ENCODE data around the gene PAK3. TPM values are rescaled to one million over a fixed set of nuclear protein-coding genes. Genes with fewer than 3 reads are reported as not detected.

The PAK3 gene
- total RNA-seq, 2 donors from 2014 or later: 11.4 to 13.8 TPM

DNA sequence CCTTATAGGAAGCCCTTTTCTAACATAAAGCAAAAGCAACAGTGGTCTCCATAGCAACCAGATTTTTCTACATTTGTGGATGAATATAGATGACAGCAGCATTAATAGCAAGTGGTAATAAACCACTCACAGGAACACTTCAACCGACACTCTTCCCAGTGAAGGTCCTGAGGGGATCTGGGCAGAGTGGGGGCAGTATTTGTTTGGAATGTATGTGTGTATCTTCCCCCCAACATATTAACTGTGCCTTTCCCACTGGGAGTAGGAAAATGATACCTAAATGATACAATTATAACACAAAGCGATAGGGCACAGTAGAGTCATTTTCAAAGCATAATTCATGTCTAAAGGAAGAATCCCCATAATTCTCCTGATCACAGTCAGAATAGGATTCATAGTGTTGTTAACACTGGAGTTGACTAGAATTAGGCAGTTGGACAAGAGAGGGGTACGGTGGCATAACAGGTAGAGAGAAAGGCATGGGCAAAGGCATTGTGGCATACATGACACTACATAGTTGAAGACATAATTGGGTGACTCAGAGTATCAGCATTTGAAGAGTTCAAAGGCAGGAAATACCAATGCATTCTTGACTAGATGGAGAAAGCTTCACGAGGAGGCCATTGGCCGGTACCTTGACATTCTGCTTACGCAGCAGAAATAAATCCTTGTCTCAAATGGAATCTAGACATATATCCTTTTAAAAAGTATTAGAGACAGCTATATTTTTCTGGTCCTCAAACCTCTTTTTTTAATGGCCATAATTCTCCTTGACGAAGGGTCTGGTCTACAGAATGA lies 159.1 kb downstream of the PAK3 start:
- DNase-seq (ENCODE audit: low spot score): no peak
- intact Hi-C loops (cut with DNase I): no loop called here

DNA sequence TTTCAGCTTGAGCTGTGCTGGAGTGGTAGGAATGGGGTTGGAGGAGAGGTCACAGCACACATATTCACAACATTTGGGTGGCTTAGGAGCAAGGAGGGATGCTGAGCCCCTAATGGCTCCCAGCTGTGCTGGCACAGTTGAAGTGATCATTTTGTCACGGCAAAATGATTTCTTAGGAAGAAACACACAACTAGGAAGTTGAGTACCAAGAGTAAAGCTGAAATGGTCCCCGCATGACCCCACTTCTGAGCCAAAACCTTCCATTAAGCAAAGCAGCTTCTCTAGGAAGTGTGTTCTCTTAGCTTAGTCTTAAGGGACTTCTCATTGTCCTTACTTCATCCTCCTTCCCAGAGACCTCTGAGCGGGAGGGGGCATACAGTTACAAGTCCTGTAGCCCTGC lies 161.7 kb downstream of the PAK3 start:
- intact Hi-C loops (cut with DNase I): no loop called here
- DNase-seq (ENCODE audit: low spot score): no peak

DNA sequence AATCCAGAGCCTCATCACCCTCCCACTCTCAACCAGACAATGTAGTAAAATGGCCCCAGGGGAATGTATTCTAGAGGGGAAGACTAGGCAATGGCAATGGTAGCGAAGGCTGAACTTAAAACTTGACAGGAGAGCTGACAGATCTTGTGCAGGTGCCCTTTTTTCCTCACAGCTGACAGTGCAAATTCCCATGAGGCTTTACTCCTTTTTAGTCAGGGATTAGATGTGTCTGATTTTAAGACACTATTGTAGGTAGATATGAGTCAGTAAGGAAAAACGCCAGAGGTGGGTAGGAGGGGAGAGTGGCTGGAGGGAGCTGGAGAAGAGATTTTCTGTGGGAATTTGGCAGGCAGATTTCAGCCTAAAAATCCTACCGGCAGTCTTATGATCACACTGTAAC lies 163.6 kb downstream of the PAK3 start:
- intact Hi-C loops (cut with DNase I): no loop called here
- no peak for DNase-seq (ENCODE audit: low spot score)

DNA sequence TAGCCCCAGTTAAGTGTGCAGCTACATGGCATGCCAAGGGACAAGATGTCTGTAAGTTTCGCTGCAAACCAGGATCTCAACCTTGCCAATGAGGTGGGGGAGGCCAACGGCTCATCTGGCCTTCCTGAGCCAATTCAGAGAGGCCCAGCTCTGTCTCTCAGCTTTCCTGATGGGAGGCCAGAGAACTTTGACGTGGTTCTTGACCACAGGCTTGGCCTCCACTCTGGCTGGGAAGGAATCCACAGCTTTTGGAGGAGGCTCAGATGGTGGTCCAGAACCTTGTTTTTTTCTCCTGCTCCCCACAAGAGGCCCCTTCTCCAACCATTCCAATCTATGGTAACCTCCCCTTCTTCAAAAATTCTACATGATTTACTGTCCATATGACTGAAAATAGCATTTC lies 164.5 kb downstream of the PAK3 start:
- intact Hi-C loops (cut with DNase I): no loop called here
- no peak for DNase-seq (ENCODE audit: low spot score)

DNA sequence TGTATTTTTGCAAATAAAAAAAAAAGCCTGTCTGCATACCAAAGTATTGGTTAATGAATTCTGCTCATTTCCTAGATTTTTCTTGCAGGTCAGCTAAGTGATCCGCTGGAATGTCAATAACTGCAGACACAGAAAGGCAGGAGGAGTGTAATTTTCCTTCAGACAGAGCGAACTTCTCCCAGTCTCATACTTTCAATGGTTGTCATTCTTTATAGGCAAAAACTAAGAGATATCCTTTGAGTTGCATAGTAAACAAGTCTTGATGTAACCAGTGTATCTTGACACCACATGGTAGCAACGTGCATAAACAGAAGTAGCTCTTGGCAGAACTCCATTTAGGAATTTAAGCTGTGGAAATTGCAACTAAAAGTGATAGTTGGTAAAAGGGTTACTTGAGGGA lies 166.1 kb downstream of the PAK3 start:
- no peak for DNase-seq (ENCODE audit: low spot score)
- intact Hi-C loops (cut with DNase I): no loop called here

DNA sequence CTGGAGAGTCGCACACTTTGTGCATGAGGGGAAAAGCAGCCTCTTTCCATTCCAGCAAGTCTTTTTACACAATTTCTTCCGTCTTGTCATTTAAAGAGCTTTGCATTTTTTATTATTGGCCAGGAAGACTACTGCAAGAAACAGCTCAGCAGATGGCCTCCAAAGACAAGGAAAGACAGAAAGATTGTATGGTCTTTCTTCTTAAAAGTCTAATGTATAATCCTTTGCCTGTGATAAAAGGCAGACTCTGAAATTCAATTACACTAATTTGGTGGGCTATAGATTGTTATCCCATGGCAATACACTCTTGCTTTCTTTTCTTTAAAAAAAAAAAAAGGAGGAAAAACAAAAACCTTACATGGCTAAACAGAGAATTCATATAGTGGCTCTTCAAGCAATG lies 168.4 kb downstream of the PAK3 start:
- intact Hi-C loops (cut with DNase I): no loop called here

DNA sequence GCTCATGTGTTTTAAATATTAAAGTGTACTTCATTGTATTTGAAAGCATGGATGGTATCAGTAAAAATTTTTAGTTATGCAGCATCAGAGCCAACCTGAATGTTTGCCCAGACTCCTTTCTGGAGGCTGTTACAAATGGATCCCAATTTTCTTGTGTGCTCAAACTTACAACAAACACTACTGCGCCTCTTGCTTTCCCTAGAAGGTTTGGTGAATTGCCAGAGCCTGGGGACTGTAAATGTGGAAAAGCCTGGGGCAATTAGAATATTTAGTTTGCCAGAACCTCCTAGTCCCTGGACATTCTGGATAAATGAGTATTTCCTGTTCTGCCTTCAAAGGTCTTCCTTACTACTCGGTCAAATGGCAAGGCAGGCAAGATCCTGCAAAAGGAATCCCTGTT lies 169.5 kb downstream of the PAK3 start:
- DNase-seq (ENCODE audit: low spot score): no peak
- intact Hi-C loops (cut with DNase I): no loop called here

More for the DNA sequence above, 168.4 kb downstream of the PAK3 start:
- no peak for DNase-seq (ENCODE audit: low spot score)

DNA sequence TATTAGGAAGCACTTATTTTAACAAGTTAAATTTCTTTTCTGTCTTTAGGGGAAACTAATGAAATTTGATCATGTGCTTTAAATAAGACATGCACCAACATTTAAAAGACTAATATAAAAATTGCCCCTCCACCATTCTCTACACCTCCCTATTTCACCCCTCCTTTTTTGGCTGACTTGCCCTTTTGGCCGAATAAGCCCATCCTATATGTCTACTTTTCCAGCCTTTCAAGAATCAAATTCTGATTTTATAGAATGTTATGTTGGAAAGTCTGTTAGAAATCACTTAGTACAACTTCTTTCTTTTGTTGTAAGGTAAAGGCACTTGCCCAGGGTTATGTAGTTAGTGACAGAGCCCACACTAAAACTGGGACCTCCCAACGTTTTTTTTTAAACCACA lies 172.5 kb downstream of the PAK3 start:
- DNase-seq (ENCODE audit: low spot score): no peak
- intact Hi-C loops (cut with DNase I): no loop called here

DNA sequence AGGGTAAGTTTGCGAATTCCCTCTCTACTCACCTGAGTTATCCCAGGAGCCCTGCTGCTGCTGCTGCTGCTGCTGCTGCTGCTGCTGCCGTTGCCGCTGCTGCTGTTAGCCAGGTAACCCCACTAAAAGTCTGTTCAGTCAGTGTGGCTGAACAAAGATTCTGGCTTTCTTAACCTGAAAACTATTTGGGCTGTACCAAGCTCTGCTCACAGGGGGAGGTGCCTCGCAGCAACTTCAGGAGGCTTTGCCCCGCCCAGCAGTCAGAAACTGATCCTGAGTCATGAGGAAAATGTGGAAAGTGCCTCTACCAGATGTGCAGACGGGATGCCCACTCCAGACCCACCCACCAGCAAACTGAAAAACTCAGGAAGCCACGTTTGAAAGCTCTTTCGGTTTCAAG lies 174.3 kb downstream of the PAK3 start, which contains the start of gene CAPN6:
CAPN6 (minus strand) TSS at position 145 of the 400 bp plus-strand sequence. CDS start 6,547 bp downstream, outside the sequence.
- no peak for DNase-seq (ENCODE audit: low spot score)
- intact Hi-C loops (cut with DNase I): no loop called here

Other genes starting within 250 kb of the PAK3 start
- gene CAPN6, start 174.3 kb downstream of the PAK3 start, total RNA-seq: under 1 TPM; 0.14 to 0.33 TPM